Endothelial cell of umbilical vein (primary cell): Measurements from ENCODE around the gene PRAMEF26. TPM values are rescaled to one million over a fixed set of nuclear protein-coding genes. Genes with fewer than 3 reads are reported as not detected.
"Not testable (repeated sequence)": the region's sequence is repeated elsewhere in the genome, so short reads cannot be mapped to it uniquely, and the experiment has no call there.

Experiments used
- Bru-seq: library from RNA; stranded (reverse); fragments of 400-500 nt; gene quantifications from one replicate; lab custom pipeline; 2021; lab: Mats Ljungman, UMichigan
- BruChase-seq, 2 experiments: library from RNA; stranded (reverse); fragments of 400-500 nt; gene quantifications; one replicate each; lab custom pipeline; 2021; lab: Mats Ljungman, UMichigan
- BruUV-seq: library from RNA; stranded (reverse); fragments of 400-500 nt; replicated peaks from 2 replicates; lab custom pipeline; 2021; lab: Mats Ljungman, UMichigan
- CTCF ChIA-PET: fragments of 300-600, 350-600 bp; sonication (Branson Sonifier 250); formaldehyde crosslinking; loops from one replicate; lab custom pipeline; 2021; ENCODE audit warnings: antibody characterized with exemption, inconsistent platforms; lab: Charles Lee
- POLR2A ChIA-PET: fragments of 300-600, 350-600 bp; sonication (Branson Sonifier 250); formaldehyde crosslinking; loops from one replicate; lab custom pipeline; 2021; ENCODE audit warnings: antibody characterized with exemption, inconsistent platforms; lab: Charles Lee
- DNase-seq: peaks from one replicate; pipeline ENCODE4 v3.0.0-alpha.2; 2011; ENCODE audit warnings: low read depth, low spot score
- FAIRE-seq: peaks from 2 replicates; lab custom pipeline; 2011; peaks lifted over from hg19 to GRCh38; lab: Jason Lieb, UNC
- H2AFZ ChIP-seq: 2 replicates; pipeline ENCODE4 v1.6.0; 2012; ENCODE audit warnings: low read depth, low read length, control low read depth, inconsistent platforms
- H3K27ac ChIP-seq: 2 replicates; pipeline ENCODE4 v1.5.1; 2011; ENCODE audit warnings: low read depth, mild to moderate bottlenecking, control low read depth, low read length, moderate library complexity; ENCODE audit not compliant: insufficient read depth
- H3K27me3 ChIP-seq, 2 experiments: 2 replicates each; pipeline versions ENCODE4 v1.6.0 to v1.6.1; 2011; ENCODE audit warnings: low read length in 2 of 2, mixed read lengths in 1 of 2; ENCODE audit not compliant: control insufficient read depth in 2 of 2, insufficient read depth in 2 of 2
- H3K36me3 ChIP-seq, 2 experiments: 2 replicates in 1 of 2; 3 replicates in 1 of 2; pipeline ENCODE4 v1.5.1; 2011; ENCODE audit warnings: low read length in 2 of 2, mild to moderate bottlenecking in 1 of 2, moderate library complexity in 1 of 2; ENCODE audit not compliant: control insufficient read depth in 2 of 2, insufficient read depth in 2 of 2; ENCODE audit errors: extremely low read depth in 1 of 2
- H3K4me1 ChIP-seq: 3 replicates; pipeline ENCODE4 v1.5.1; 2011; ENCODE audit warnings: mild to moderate bottlenecking, low read length; ENCODE audit not compliant: control insufficient read depth, insufficient read depth; ENCODE audit errors: extremely low read depth
- H3K4me2 ChIP-seq: 2 replicates; pipeline ENCODE4 v1.6.1; 2011; ENCODE audit warnings: low read length, control low read depth, mixed read lengths; ENCODE audit not compliant: insufficient read depth
- H3K4me3 ChIP-seq, 3 experiments: fragments of 200-600 bp in 1 of 3; sonication (generic), shearing (Covaris generic) in 1 of 3; replicated peaks in 1 of 3; 2 replicates each; pipeline ENCODE4 v1.5.1; 2011 to 2016; ENCODE audit warnings: control low read depth in 3 of 3, low read length in 3 of 3, mild to moderate bottlenecking in 2 of 3, inconsistent platforms in 1 of 3, low read depth in 1 of 3, moderate library complexity in 1 of 3; ENCODE audit not compliant: insufficient read depth in 1 of 3
- H3K79me2 ChIP-seq: 2 replicates; pipeline ENCODE4 v1.6.0; 2012; ENCODE audit warnings: low read length, inconsistent platforms; ENCODE audit not compliant: control insufficient read depth, insufficient read depth
- H3K9ac ChIP-seq: replicated peaks from 2 replicates; pipeline ENCODE3; 2011; ENCODE audit warnings: low read length, control low read depth; ENCODE audit not compliant: insufficient read depth; ENCODE audit errors: extremely low read depth
- H3K9me1 ChIP-seq: replicated peaks from 3 replicates; pipeline ENCODE4 v1.6.0; 2011; ENCODE audit warnings: mild to moderate bottlenecking, low read length; ENCODE audit not compliant: control insufficient read depth, insufficient read depth; ENCODE audit errors: extremely low read depth
- H3K9me3 ChIP-seq: replicated peaks from 2 replicates; pipeline ENCODE4 v1.5.1; 2012; ENCODE audit warnings: low read length, inconsistent platforms; ENCODE audit not compliant: control insufficient read depth, insufficient read depth
- H4K20me1 ChIP-seq: replicated peaks from 2 replicates; pipeline ENCODE3; 2011; ENCODE audit warnings: mild to moderate bottlenecking, low read length; ENCODE audit not compliant: control insufficient read depth, insufficient read depth; ENCODE audit errors: extremely low read depth
- dilution Hi-C: fragments of 300-500 bp; cut with MboI; formaldehyde crosslinking; loops from one replicate; pipeline ENCODE4 v1.15.0; 2019; ENCODE audit warnings: low sequenced_read_pairs; ENCODE audit not compliant: extremely low pct_ligation_motif_present
- intact Hi-C: fragments of 100-400 bp; cut with micrococcal nuclease; formaldehyde crosslinking; loops from one replicate; pipeline ENCODE4 v1.10.0; 2022
- long read RNA-seq: library from polyadenylated mRNA; stranded (forward); transcript quantifications from one replicate; pipeline ENCODE4 v2.0.0, GENCODE V29; 2021
- polyA minus RNA-seq, 3 experiments: library from RNA; depleted of rRNA, polyadenylated mRNA; stranded (reverse); fragments of >200 nt; gene quantifications; 1 replicate in 1 of 3; 2 replicates in 2 of 3; pipeline ENCODE4 v1.2.3, GENCODE V29; 2011
- polyA plus RNA-seq, 4 experiments: library from polyadenylated mRNA; depleted of rRNA in 3 of 4; stranded (reverse) in 3 of 4; unstranded in 1 of 4; fragments of >200 nt; gene quantifications; 2 replicates each; pipeline versions ENCODE4 v1.2.1 to v1.2.3, GENCODE V29; 2011 to 2012; ENCODE audit warnings: missing spikeins in 1 of 4
- total RNA-seq: library from RNA; stranded (reverse); gene quantifications from 2 replicates; pipeline ENCODE4 v1.2.3, GENCODE V29; 2021

The PRAMEF26 gene
- total RNA-seq (not detected in 2 replicates), polyA plus RNA-seq (not detected in 2 replicates), polyA minus RNA-seq (not detected in 2 replicates), Bru-seq, nascent RNA (not detected), BruChase-seq, experiment 1, labeled RNA remaining after a 6-hour chase (not detected), BruChase-seq, experiment 2, labeled RNA remaining after a 2-hour chase (not detected)
- not detected in 2 replicates for polyA plus RNA-seq (2011; cell fraction: cytosol; rRNA removed)
- polyA plus RNA-seq (2011; cell fraction: nucleus; rRNA removed), result not detected in 2 replicates
- not detected in 2 replicates for polyA plus RNA-seq (2012)
- polyA minus RNA-seq (2011; cell fraction: cytosol; rRNA and poly(A)+ RNA removed), result not detected
- not detected in 2 replicates for polyA minus RNA-seq (2011; cell fraction: nucleus; rRNA and poly(A)+ RNA removed)
- long read RNA-seq, result 0 reads

GRCh38 chr1:13155909-13156308 is at the start of gene PRAMEF26:
Gene PRAMEF26 (minus strand): TSS chr1:13156009. CDS start chr1:13153095, 2,914 bp downstream.
- H3K79me2 ChIP-seq, POLR2A ChIA-PET, CTCF ChIA-PET, intact Hi-C loops, H2AFZ ChIP-seq, H3K27me3 ChIP-seq, H3K4me2 ChIP-seq, H4K20me1 ChIP-seq, H3K27ac ChIP-seq, FAIRE-seq, dilution Hi-C loops, H3K4me3 ChIP-seq, H3K9ac ChIP-seq, DNase-seq, H3K4me1 ChIP-seq, BruUV-seq, H3K9me3 ChIP-seq, H3K9me1 ChIP-seq, H3K36me3 ChIP-seq: not testable (repeated sequence)

GRCh38 chr1:13201309-13201708 is 45.5 kb upstream of the PRAMEF26 start, which contains the start of gene PRAMEF13:
Gene PRAMEF13 (minus strand): TSS chr1:13201409. CDS start chr1:13199589, 1,820 bp downstream.
- DNase-seq, H3K9me3 ChIP-seq, H3K79me2 ChIP-seq, POLR2A ChIA-PET, H3K27me3 ChIP-seq, H3K27ac ChIP-seq, H3K9ac ChIP-seq, H4K20me1 ChIP-seq, intact Hi-C loops, H3K9me1 ChIP-seq, H3K4me1 ChIP-seq, dilution Hi-C loops, H3K36me3 ChIP-seq, CTCF ChIA-PET, H2AFZ ChIP-seq, H3K4me2 ChIP-seq, H3K4me3 ChIP-seq, BruUV-seq, FAIRE-seq: not testable (repeated sequence)

GRCh38 chr1:13171548-13171947 is 15.7 kb upstream of the PRAMEF26 start, which contains the start of gene PRAMEF9:
Gene PRAMEF9 (plus strand): TSS chr1:13171848. CDS start chr1:13175281, 3,433 bp downstream.
- H3K9me3 ChIP-seq, H3K27ac ChIP-seq, H3K4me3 ChIP-seq, H3K27me3 ChIP-seq, CTCF ChIA-PET, H3K9me1 ChIP-seq, H2AFZ ChIP-seq, DNase-seq, POLR2A ChIA-PET, BruUV-seq, H3K4me1 ChIP-seq, dilution Hi-C loops, H3K4me2 ChIP-seq, H3K9ac ChIP-seq, H3K36me3 ChIP-seq, FAIRE-seq, H3K79me2 ChIP-seq, H4K20me1 ChIP-seq, intact Hi-C loops: not testable (repeated sequence)

GRCh38 chr1:13165531-13165930 is 9.7 kb upstream of the PRAMEF26 start, which contains the start of gene HNRNPCL4:
Gene HNRNPCL4 (minus strand): TSS chr1:13165631. CDS start chr1:13165467, 164 bp downstream.
- H3K9me3 ChIP-seq, H3K9me1 ChIP-seq, H3K4me1 ChIP-seq, H4K20me1 ChIP-seq, H3K9ac ChIP-seq, intact Hi-C loops, H3K36me3 ChIP-seq, H3K27me3 ChIP-seq, CTCF ChIA-PET, H3K4me3 ChIP-seq, H3K27ac ChIP-seq, H2AFZ ChIP-seq, dilution Hi-C loops, BruUV-seq, DNase-seq, H3K4me2 ChIP-seq, POLR2A ChIA-PET, H3K79me2 ChIP-seq, FAIRE-seq: not testable (repeated sequence)
